Type B pancreatic cell (in vitro differentiated cells): Measurements from ENCODE around the gene MINAR1. TPM values are rescaled to one million over a fixed set of nuclear protein-coding genes. Genes with fewer than 3 reads are reported as not detected.

ENCODE experiments used
- DNase-seq: peaks from one replicate; pipeline ENCODE4 v3.0.0; 2021; ENCODE audit warnings: mixed read lengths; ENCODE audit not compliant: unreplicated experiment; ENCODE audit errors: extremely low spot score
- H3K27ac Mint-ChIP-seq: 2 replicates; pipeline ENCODE4 v1.8.0; 2021; ENCODE audit warnings: mild to moderate bottlenecking, mixed read lengths
- H3K27me3 Mint-ChIP-seq: 2 replicates; pipeline ENCODE4 v1.8.0; 2021; ENCODE audit warnings: mixed read lengths
- H3K36me3 Mint-ChIP-seq: 2 replicates; pipeline ENCODE4 v1.8.0; 2021; ENCODE audit warnings: mixed read lengths
- H3K4me1 Mint-ChIP-seq: one replicate; pipeline ENCODE4 v1.8.0; 2021; ENCODE audit warnings: mixed read lengths; ENCODE audit not compliant: unreplicated experiment
- H3K4me3 Mint-ChIP-seq: 2 replicates; pipeline ENCODE4 v1.8.0; 2021; ENCODE audit warnings: mild to moderate bottlenecking, mixed read lengths
- H3K9me3 Mint-ChIP-seq: 2 replicates; pipeline ENCODE4 v1.8.0; 2021; ENCODE audit warnings: mixed read lengths
- total RNA-seq: library from RNA; stranded (reverse); gene quantifications from 2 replicates; pipeline ENCODE4 v1.2.1, GENCODE V29; 2021; ENCODE audit warnings: low replicate concordance
- TF ChIP-seq, protein P1 (sequence below): fragments of 200-600 bp; sonication (generic); conservative IDR thresholded peaks from 2 replicates; pipeline ENCODE4 v1.5.0; 2021; ENCODE audit warnings: antibody characterized with exemption, mild to moderate bottlenecking

MINAR1 gene
- total RNA-seq, 1 donor from 2014 or later, result 3.0 TPM

- Mint-ChIP-seq H3K27me3 (no peaks in the 10 kb centered on the region), H3K27ac (no peak overlapping the region), H3K36me3 (peaks cover 4% of the 10 kb centered on the region), H3K4me1 (peaks cover 28% of the 10 kb centered on the region), H3K4me3 (no peak overlapping the region), H3K9me3 (no peaks in the 10 kb centered on the region)
- TF ChIP-seq, protein P1, sequence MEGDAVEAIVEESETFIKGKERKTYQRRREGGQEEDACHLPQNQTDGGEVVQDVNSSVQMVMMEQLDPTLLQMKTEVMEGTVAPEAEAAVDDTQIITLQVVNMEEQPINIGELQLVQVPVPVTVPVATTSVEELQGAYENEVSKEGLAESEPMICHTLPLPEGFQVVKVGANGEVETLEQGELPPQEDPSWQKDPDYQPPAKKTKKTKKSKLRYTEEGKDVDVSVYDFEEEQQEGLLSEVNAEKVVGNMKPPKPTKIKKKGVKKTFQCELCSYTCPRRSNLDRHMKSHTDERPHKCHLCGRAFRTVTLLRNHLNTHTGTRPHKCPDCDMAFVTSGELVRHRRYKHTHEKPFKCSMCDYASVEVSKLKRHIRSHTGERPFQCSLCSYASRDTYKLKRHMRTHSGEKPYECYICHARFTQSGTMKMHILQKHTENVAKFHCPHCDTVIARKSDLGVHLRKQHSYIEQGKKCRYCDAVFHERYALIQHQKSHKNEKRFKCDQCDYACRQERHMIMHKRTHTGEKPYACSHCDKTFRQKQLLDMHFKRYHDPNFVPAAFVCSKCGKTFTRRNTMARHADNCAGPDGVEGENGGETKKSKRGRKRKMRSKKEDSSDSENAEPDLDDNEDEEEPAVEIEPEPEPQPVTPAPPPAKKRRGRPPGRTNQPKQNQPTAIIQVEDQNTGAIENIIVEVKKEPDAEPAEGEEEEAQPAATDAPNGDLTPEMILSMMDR, result no peak
- no peak for DNase-seq
Measured at GRCh38 chr15:79410237-79410636, 21.9 kb upstream of the MINAR1 start.

DNA sequence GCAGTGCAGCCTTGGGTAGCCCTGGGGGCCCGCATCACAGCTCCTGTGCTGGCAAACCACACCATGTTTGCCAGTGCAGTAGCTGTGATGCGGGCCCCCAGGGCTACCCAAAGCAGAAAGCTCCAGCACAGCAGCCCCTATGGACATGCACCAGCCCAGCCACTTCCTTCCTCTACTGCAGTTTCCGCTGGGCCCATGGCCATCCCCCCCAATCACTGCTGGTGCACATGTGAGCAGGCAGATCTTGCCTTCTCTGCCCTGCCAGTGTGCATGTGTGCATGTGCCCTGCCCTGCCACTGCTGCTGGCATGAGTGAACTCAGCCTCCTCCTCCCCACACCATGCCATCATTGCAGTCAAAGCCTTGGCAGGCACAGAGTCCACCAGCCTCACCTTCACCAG, 20.1 kb upstream of the MINAR1 start:
- Mint-ChIP-seq H3K9me3 (no peaks in the 10 kb centered on the region), H3K4me1 (peaks cover 17% of the 10 kb centered on the region), H3K4me3 (no peak overlapping the region), H3K27ac (no peak overlapping the region), H3K36me3 (peaks cover 4% of the 10 kb centered on the region), H3K27me3 (no peaks in the 10 kb centered on the region)
- TF ChIP-seq, protein P1, result no peak
- no peak for DNase-seq

DNA sequence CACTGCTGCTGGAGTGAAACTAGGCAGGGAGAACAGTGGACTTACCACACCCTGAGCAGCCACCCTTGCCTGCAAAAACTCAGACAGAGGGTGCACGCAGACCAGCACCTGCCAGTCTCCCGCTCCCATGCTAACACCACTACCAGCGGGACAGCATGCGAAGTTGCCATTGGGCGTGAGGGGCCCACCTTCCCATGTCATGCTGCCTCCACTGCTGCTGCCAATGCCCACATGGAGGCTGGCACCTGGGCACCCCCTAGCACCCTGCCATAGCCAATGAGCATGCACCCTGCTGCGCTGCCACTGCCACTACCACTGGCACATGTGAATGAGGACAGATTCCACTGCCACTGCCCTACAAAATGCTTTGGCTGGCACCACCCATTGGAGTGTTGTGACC, 19.7 kb upstream of the MINAR1 start:
- Mint-ChIP-seq H3K27me3 (no peaks in the 10 kb centered on the region), H3K4me1 (peaks cover 17% of the 10 kb centered on the region), H3K36me3 (peaks cover 4% of the 10 kb centered on the region), H3K9me3 (no peaks in the 10 kb centered on the region), H3K27ac (no peak overlapping the region), H3K4me3 (no peak overlapping the region)
- no peak for DNase-seq
- TF ChIP-seq, protein P1, result no peak

DNA sequence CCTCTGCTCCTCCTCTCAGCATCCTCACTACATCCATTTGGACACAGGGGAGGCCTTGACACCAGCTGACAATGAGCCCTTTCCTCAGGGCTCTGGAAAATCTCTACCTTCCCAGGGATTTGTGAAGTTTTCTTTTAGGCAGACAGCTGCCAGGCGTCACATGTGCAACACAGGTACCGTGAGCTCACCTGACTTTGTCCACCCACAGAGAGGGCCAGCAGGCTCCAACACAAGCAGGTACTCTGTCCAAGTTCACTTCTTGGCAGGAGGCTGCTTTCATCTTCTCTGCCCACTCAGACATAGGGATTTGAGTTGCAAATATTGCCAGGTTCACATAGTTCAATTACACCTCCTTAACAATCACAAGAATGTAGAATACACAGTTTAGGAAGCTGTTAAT, 15.3 kb upstream of the MINAR1 start:
- no peak overlapping the region for H3K4me3 Mint-ChIP-seq
- DNase-seq, result no peak
- no peak overlapping the region for H3K27ac Mint-ChIP-seq
- TF ChIP-seq, protein P1, result no peak
- H3K27me3 Mint-ChIP-seq, result no peaks in the 10 kb centered on the region
- H3K36me3 Mint-ChIP-seq, result peaks cover 4% of the 10 kb centered on the region
- no peaks in the 10 kb centered on the region for H3K9me3 Mint-ChIP-seq
- no peaks in the 10 kb centered on the region for H3K4me1 Mint-ChIP-seq

DNA sequence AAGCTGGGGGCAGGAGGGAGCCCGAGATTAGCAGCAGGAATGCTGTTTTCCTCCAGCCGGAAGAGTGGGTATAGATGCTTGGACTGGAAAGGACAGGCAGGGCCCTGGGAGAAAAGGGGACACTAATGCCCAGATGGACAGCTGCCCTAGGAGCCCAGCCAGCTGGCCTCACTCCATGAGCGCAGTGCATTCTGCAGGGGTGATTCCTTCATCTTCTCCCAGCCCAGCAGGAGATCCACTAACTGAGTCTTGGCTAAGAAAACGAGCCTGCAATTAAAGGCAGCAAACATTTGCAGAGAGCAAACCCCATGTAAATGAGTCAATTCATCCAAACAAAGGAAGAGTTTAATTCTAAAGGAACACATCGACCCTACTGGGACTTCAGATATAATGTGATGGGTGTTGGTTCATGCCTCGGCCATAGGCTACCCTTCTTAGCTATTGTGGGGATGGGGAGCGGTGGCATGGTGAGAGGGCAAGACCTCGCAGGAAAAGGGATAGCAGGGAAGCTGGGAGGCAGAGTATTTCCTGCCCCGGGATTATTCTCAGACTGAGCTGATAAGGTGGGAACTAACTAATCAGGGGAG, 13.3 kb upstream of the MINAR1 start:
- H3K4me1 Mint-ChIP-seq, result no peaks in the 10 kb centered on the region
- TF ChIP-seq, protein P1, result no peak
- no peaks in the 10 kb centered on the region for H3K9me3 Mint-ChIP-seq

More for the DNA sequence above, 13.3 kb upstream of the MINAR1 start:
- no peak overlapping the region for H3K27ac Mint-ChIP-seq
- DNase-seq, result no peak
- peaks cover 4% of the 10 kb centered on the region for H3K36me3 Mint-ChIP-seq
- no peak overlapping the region for H3K4me3 Mint-ChIP-seq
- H3K27me3 Mint-ChIP-seq, result no peaks in the 10 kb centered on the region
